H9 (cell line): ENCODE measurements around the gene SSTR3. TPM values are rescaled to one million over a fixed set of nuclear protein-coding genes. Genes with fewer than 3 reads are reported as not detected.

Experiments
- DNase-seq: peaks from one replicate; pipeline ENCODE4 v3.0.0-alpha.2; 2017
- H2AFZ ChIP-seq: one replicate; pipeline ENCODE4 v1.6.1; 2013; ENCODE audit warnings: mild to moderate bottlenecking, low read length, control low read depth, moderate library complexity
- H2AK5ac ChIP-seq: 2 replicates; pipeline ENCODE4 v1.6.1; 2013; ENCODE audit warnings: low read length, control low read depth, mixed read lengths; ENCODE audit not compliant: insufficient read length
- H2BK120ac ChIP-seq: one replicate; pipeline ENCODE4 v1.6.1; 2013; ENCODE audit warnings: low read depth, mild to moderate bottlenecking, low read length, control low read depth, inconsistent platforms; ENCODE audit not compliant: poor library complexity, severe bottlenecking
- H2BK12ac ChIP-seq: 2 replicates; pipeline ENCODE4 v1.6.1; 2013; ENCODE audit warnings: low read length, control low read depth, mixed read lengths, low read depth; ENCODE audit not compliant: insufficient read length
- H2BK15ac ChIP-seq: 2 replicates; pipeline ENCODE4 v1.6.1; 2013; ENCODE audit warnings: low read depth, low read length, control low read depth
- H2BK20ac ChIP-seq: one replicate; pipeline ENCODE4 v1.6.1; 2013; ENCODE audit warnings: low read depth, mild to moderate bottlenecking, low read length, control low read depth, inconsistent platforms; ENCODE audit not compliant: poor library complexity, severe bottlenecking
- H2BK5ac ChIP-seq: 2 replicates; pipeline ENCODE4 v1.6.1; 2013; ENCODE audit warnings: low read length, control low read depth, mixed read lengths; ENCODE audit not compliant: insufficient read length
- H3K14ac ChIP-seq: 2 replicates; pipeline ENCODE4 v1.6.1; 2013; ENCODE audit warnings: low read length, control low read depth; ENCODE audit not compliant: insufficient read depth
- H3K18ac ChIP-seq: 2 replicates; pipeline ENCODE4 v1.6.1; 2013; ENCODE audit warnings: low read depth, mild to moderate bottlenecking, mixed read lengths, low read length, control low read depth; ENCODE audit not compliant: insufficient read length
- H3K23ac ChIP-seq: 2 replicates; pipeline ENCODE4 v1.6.1; 2013; ENCODE audit warnings: low read length, control low read depth, mixed read lengths, low read depth; ENCODE audit not compliant: insufficient read length
- H3K23me2 ChIP-seq: 2 replicates; pipeline ENCODE4 v1.6.1; 2013; ENCODE audit warnings: low read depth, mild to moderate bottlenecking, mixed read lengths, low read length, control low read depth; ENCODE audit not compliant: insufficient read length, poor library complexity, severe bottlenecking
- H3K27ac ChIP-seq: 2 replicates; pipeline ENCODE4 v1.5.1; 2013; ENCODE audit warnings: low read length, control low read depth, mixed read lengths, low read depth; ENCODE audit not compliant: insufficient read length
- H3K27me3 ChIP-seq: 2 replicates; pipeline ENCODE4 v1.6.1; 2013; ENCODE audit warnings: low read length, control low read depth, inconsistent platforms; ENCODE audit not compliant: insufficient read depth
- H3K4ac ChIP-seq: 2 replicates; pipeline ENCODE4 v1.6.1; 2013; ENCODE audit warnings: low read depth, mild to moderate bottlenecking, control low read depth, inconsistent platforms, low read length, moderate library complexity
- H3K4me1 ChIP-seq: 2 replicates; pipeline ENCODE4 v1.6.1; 2013; ENCODE audit warnings: low read length, control low read depth, inconsistent platforms; ENCODE audit not compliant: insufficient read depth
- H3K4me2 ChIP-seq: 2 replicates; pipeline ENCODE4 v1.6.1; 2013; ENCODE audit warnings: low read length, control low read depth, mixed read lengths; ENCODE audit not compliant: insufficient read length, insufficient read depth
- H3K56ac ChIP-seq: 2 replicates; pipeline ENCODE4 v1.6.1; 2013; ENCODE audit warnings: low read depth, mild to moderate bottlenecking, mixed read lengths, low read length, control low read depth; ENCODE audit not compliant: insufficient read length
- H3K79me1 ChIP-seq: 2 replicates; pipeline ENCODE4 v1.6.1; 2013; ENCODE audit warnings: low read depth, mild to moderate bottlenecking, moderate library complexity, low read length, control low read depth, inconsistent platforms; ENCODE audit not compliant: insufficient read depth, poor library complexity, severe bottlenecking
- H3K79me2 ChIP-seq: 2 replicates; pipeline ENCODE4 v1.6.1; 2013; ENCODE audit warnings: low read length, control low read depth, inconsistent platforms; ENCODE audit not compliant: insufficient read depth
- H3K9ac ChIP-seq: 2 replicates; pipeline ENCODE4 v1.6.1; 2013; ENCODE audit warnings: low read length, control low read depth, mixed read lengths; ENCODE audit not compliant: insufficient read length; ENCODE audit errors: extremely low read depth
- H3K9me3 ChIP-seq: one replicate; pipeline ENCODE4 v1.6.1; 2013; ENCODE audit warnings: low read depth, low read length, inconsistent platforms; ENCODE audit not compliant: control insufficient read depth
- H3T11ph ChIP-seq: one replicate; pipeline ENCODE4 v1.6.1; 2013; ENCODE audit warnings: mild to moderate bottlenecking, low read length, control low read depth, inconsistent platforms
- H4K20me1 ChIP-seq: one replicate; pipeline ENCODE4 v1.6.1; 2013; ENCODE audit not compliant: control insufficient read depth, insufficient read length, insufficient read depth
- H4K5ac ChIP-seq: 2 replicates; pipeline ENCODE4 v1.6.1; 2013; ENCODE audit warnings: low read depth, mild to moderate bottlenecking, mixed read lengths, low read length, control low read depth; ENCODE audit not compliant: insufficient read length
- H4K8ac ChIP-seq: replicated peaks from 2 replicates; pipeline ENCODE4 v1.6.1; 2013; ENCODE audit warnings: low read length, control low read depth, mixed read lengths, low read depth; ENCODE audit not compliant: insufficient read length
- H4K91ac ChIP-seq: 2 replicates; pipeline ENCODE4 v1.6.1; 2013; ENCODE audit warnings: low read depth, mild to moderate bottlenecking, moderate library complexity, mixed read lengths, low read length, control low read depth; ENCODE audit not compliant: insufficient read length
- H3K27ac Mint-ChIP-seq, 3 experiments: 2 replicates in 2 of 3; 3 replicates in 1 of 3; pipeline ENCODE4 v1.8.0; 2020 to 2021; ENCODE audit warnings: mixed read lengths in 3 of 3, mild to moderate bottlenecking in 1 of 3, moderate library complexity in 1 of 3
- H3K27me3 Mint-ChIP-seq: 2 replicates; pipeline ENCODE4 v1.8.0; 2021; ENCODE audit warnings: low read depth, mild to moderate bottlenecking, moderate library complexity, mixed read lengths
- H3K36me3 Mint-ChIP-seq, 3 experiments: 2 replicates in 2 of 3; 3 replicates in 1 of 3; pipeline ENCODE4 v1.8.0; 2020 to 2021; ENCODE audit warnings: low read depth in 3 of 3, mixed read lengths in 3 of 3; ENCODE audit not compliant: insufficient read depth in 1 of 3
- H3K4me1 Mint-ChIP-seq, 2 experiments: 2 replicates each; pipeline ENCODE4 v1.8.0; 2020; ENCODE audit warnings: mixed read lengths in 2 of 2
- H3K4me3 Mint-ChIP-seq, 2 experiments: 2 replicates in 1 of 2; 3 replicates in 1 of 2; pipeline ENCODE4 v1.8.0; 2020 to 2021; ENCODE audit warnings: mild to moderate bottlenecking in 2 of 2, mixed read lengths in 2 of 2, moderate library complexity in 1 of 2
- H3K9me3 Mint-ChIP-seq, 2 experiments: 2 replicates in 1 of 2; 3 replicates in 1 of 2; pipeline ENCODE4 v1.8.0; 2020; ENCODE audit warnings: mild to moderate bottlenecking in 2 of 2, mixed read lengths in 2 of 2, moderate library complexity in 1 of 2
- CTCF ChIP-seq: fragments of 200-600 bp; sonication (generic); conservative IDR thresholded peaks from 3 replicates; pipeline ENCODE4 v1.8.0; 2021; ENCODE audit warnings: antibody characterized with exemption, mild to moderate bottlenecking
- WGBS: extraction: QIAGEN DNeasy Blood & Tissue Kit; methylation state at CpG from one replicate; pipeline ENCODE4 v1.1.7; 2013; ENCODE audit warnings: missing lambda C conversion rate, low lambda C conversion rate, mixed read lengths; ENCODE audit not compliant: insufficient read length; ENCODE audit errors: extremely low coverage; 5-methylcytosine and 5-hydroxymethylcytosine counted together
- total RNA-seq: library from RNA; stranded (reverse); gene quantifications from 2 replicates; pipeline ENCODE4 v1.2.1, GENCODE V29; 2021

The SSTR3 gene
- total RNA-seq, 1 experiment from 2014 or later = 0.68 TPM

- no peak for DNase-seq
- no peaks in the 10 kb centered on the region for H3K9me3 ChIP-seq
- no peak overlapping the region for H2BK15ac ChIP-seq
- no peak overlapping the region for H4K5ac ChIP-seq
- no peak overlapping the region for H3K4ac ChIP-seq
- Mint-ChIP-seq H3K9me3 (no peaks in the 10 kb centered on the region), H3K27ac (no peak overlapping the region), H3K4me1 (peaks cover 4 to 21% of the 10 kb centered on the region in 2 experiments; a peak in 3 of 4 replicates), H3K27me3 (peaks cover 17% of the 10 kb centered on the region), H3K4me3 (no peak overlapping the region), H3K36me3 (no peaks in the 10 kb centered on the region)
- no peaks in the 10 kb centered on the region for H3K23me2 ChIP-seq
- no peaks in the 10 kb centered on the region for H3K79me2 ChIP-seq
- H3K14ac ChIP-seq = no peak overlapping the region
- no peak overlapping the region for H2BK20ac ChIP-seq
- no peak overlapping the region for H3K18ac ChIP-seq
- H2BK5ac ChIP-seq = no peak overlapping the region
- H3K79me1 ChIP-seq = no peaks in the 10 kb centered on the region
- H3T11ph ChIP-seq = no peak overlapping the region
- no peak overlapping the region for H2BK120ac ChIP-seq
- H3K23ac ChIP-seq = no peak overlapping the region
- H3K27me3 ChIP-seq = no peaks in the 10 kb centered on the region
- H3K4me1 ChIP-seq = no peaks in the 10 kb centered on the region
- no peak overlapping the region for H2AFZ ChIP-seq
- H4K91ac ChIP-seq = no peak overlapping the region
- H4K8ac ChIP-seq = no peak overlapping the region
- no peak overlapping the region for H3K56ac ChIP-seq
- H3K9ac ChIP-seq = no peak overlapping the region
- no peaks in the 10 kb centered on the region for H4K20me1 ChIP-seq
- H3K4me2 ChIP-seq = no peak overlapping the region
- WGBS = no CpG with 5 or more reads among the region's 16 CpGs
- TF ChIP-seq CTCF = no peak
- H2BK12ac ChIP-seq = no peak overlapping the region
- H3K27ac ChIP-seq = no peak overlapping the region
- H2AK5ac ChIP-seq = no peak overlapping the region
Measured at GRCh38 chr22:37206118-37206840, 6.0 kb downstream of the SSTR3 start.
